GM18951 (cell line): ENCODE results near the gene LAD1.

Experiments
- POLR2A ChIP-seq: IDR thresholded peaks from 4 replicates; pipeline ENCODE4 v1.6.1; 2011; ENCODE audit warnings: mild to moderate bottlenecking; ENCODE audit not compliant: insufficient read length, insufficient read depth; ENCODE audit errors: extremely low read depth
- in situ Hi-C: fragments of 300-500 bp; cut with MboI; formaldehyde crosslinking; loops from one replicate; pipeline ENCODE4 v1.12.0; 2022; ENCODE audit warnings: low sequenced_read_pairs, mixed read lengths, inconsistent platforms; ENCODE audit not compliant: unreplicated experiment

LAD1 gene

GRCh38 chr1:201359873-201360210, 39.3 kb downstream of the LAD1 start:
- TF ChIP-seq POLR2A: no peak
- in situ Hi-C loops: no loop called here

- in situ Hi-C loops: no loop called here
- TF ChIP-seq POLR2A: no peak
Measured at GRCh38 chr1:201359031-201359872, 39.9 kb downstream of the LAD1 start.

GRCh38 chr1:201358596-201358995, 40.5 kb downstream of the LAD1 start:
- no peak for TF ChIP-seq POLR2A
- in situ Hi-C loops: no loop called here

GRCh38 chr1:201357636-201358348, 41.3 kb downstream of the LAD1 start:
- in situ Hi-C loops: no loop called here
- TF ChIP-seq POLR2A: no peak

- in situ Hi-C loops: no loop called here
Measured at GRCh38 chr1:201357211-201357610, 41.9 kb downstream of the LAD1 start.

GRCh38 chr1:201356701-201357100, 42.4 kb downstream of the LAD1 start:
- no peak for TF ChIP-seq POLR2A
- in situ Hi-C loops: no loop called here

More at GRCh38 chr1:201357211-201357610, 41.9 kb downstream of the LAD1 start:
- TF ChIP-seq POLR2A: no peak

- TF ChIP-seq POLR2A: no peak
- in situ Hi-C loops: no loop called here
Measured at GRCh38 chr1:201356236-201356635, 42.9 kb downstream of the LAD1 start.

GRCh38 chr1:201355471-201355870, 43.7 kb downstream of the LAD1 start:
- in situ Hi-C loops: no loop called here

GRCh38 chr1:201354901-201355295, 44.2 kb downstream of the LAD1 start:
- TF ChIP-seq POLR2A: no peak
- in situ Hi-C loops: no loop called here

More at GRCh38 chr1:201355471-201355870, 43.7 kb downstream of the LAD1 start:
- no peak for TF ChIP-seq POLR2A

- in situ Hi-C loops: no loop called here
Measured at GRCh38 chr1:201354151-201354900, 44.8 kb downstream of the LAD1 start.

GRCh38 chr1:201353186-201353940, 45.8 kb downstream of the LAD1 start:
- in situ Hi-C loops: no loop called here

More at GRCh38 chr1:201354151-201354900, 44.8 kb downstream of the LAD1 start:
- TF ChIP-seq POLR2A: no peak

GRCh38 chr1:201351617-201352016, 47.5 kb downstream of the LAD1 start:
- TF ChIP-seq POLR2A: no peak
- in situ Hi-C loops: no loop called here

More at GRCh38 chr1:201353186-201353940, 45.8 kb downstream of the LAD1 start:
- TF ChIP-seq POLR2A: no peak
